NCI-H1436 treated with DMSO at 0.1 percent for 48 hours (cell line): Measurements from ENCODE around the gene ARID4B.
"Not testable (repeated sequence)": the region's sequence is repeated elsewhere in the genome, so short reads cannot be mapped to it uniquely, and the experiment has no call there.

Experiments
- DNase-seq: peaks from one replicate; lab custom pipeline; 2025; lab: John Stamatoyannopoulos, UW

Gene ARID4B

GRCh38 chr1:235329139-235329902, 1.3 kb upstream of the ARID4B start:
- DNase-seq, result no peak

- peak; percentile 100 for DNase-seq
Observed at GRCh38 chr1:235328271-235329138, 526 bp upstream of the ARID4B start, which contains the start of gene GGPS1. GGPS1 (plus strand) TSS chr1:235328570; CDS start chr1:235335265, 6,695 bp downstream.

- DNase-seq, result no peak
Observed at GRCh38 chr1:235326719-235327558, 1.0 kb downstream of the ARID4B start.

GRCh38 chr1:235325854-235326253, 2.1 kb downstream of the ARID4B start:
- no peak for DNase-seq

- no peak for DNase-seq
Observed at GRCh38 chr1:235325139-235325538, 2.8 kb downstream of the ARID4B start.

GRCh38 chr1:235324296-235324695, 3.7 kb downstream of the ARID4B start:
- no peak for DNase-seq

GRCh38 chr1:235320521-235321179, 7.3 kb downstream of the ARID4B start:
- DNase-seq, result no peak

- DNase-seq, result no peak
Observed at GRCh38 chr1:235319255-235319654, 8.7 kb downstream of the ARID4B start.

GRCh38 chr1:235317168-235317567, 10.8 kb downstream of the ARID4B start:
- no peak for DNase-seq

- DNase-seq, result no peak
Observed at GRCh38 chr1:235315735-235316134, 12.2 kb downstream of the ARID4B start.

- no peak for DNase-seq
Observed at GRCh38 chr1:235315173-235315572, 12.8 kb downstream of the ARID4B start.

GRCh38 chr1:235313931-235314678, 13.9 kb downstream of the ARID4B start:
- DNase-seq, result no peak

GRCh38 chr1:235313262-235313661, 14.7 kb downstream of the ARID4B start:
- no peak for DNase-seq

- not testable (repeated sequence) for DNase-seq
Observed at GRCh38 chr1:235309206-235309605, 18.8 kb downstream of the ARID4B start.

- no peak for DNase-seq
Observed at GRCh38 chr1:235307158-235308124, 20.5 kb downstream of the ARID4B start.

- DNase-seq, result no peak
Observed at GRCh38 chr1:235304549-235305451, 23.2 kb downstream of the ARID4B start.

GRCh38 chr1:235302143-235302542, 25.8 kb downstream of the ARID4B start:
- DNase-seq, result no peak

GRCh38 chr1:235299169-235299858, 28.7 kb downstream of the ARID4B start:
- no peak for DNase-seq
